ENCODE data around the gene PI16. TPM values are rescaled to one million over a fixed set of nuclear protein-coding genes. Genes with fewer than 3 reads are reported as not detected.

PI16 gene
- polyA plus RNA-seq, 3 donors: 0.45 to 2.5 (median 2.1) TPM

DNA sequence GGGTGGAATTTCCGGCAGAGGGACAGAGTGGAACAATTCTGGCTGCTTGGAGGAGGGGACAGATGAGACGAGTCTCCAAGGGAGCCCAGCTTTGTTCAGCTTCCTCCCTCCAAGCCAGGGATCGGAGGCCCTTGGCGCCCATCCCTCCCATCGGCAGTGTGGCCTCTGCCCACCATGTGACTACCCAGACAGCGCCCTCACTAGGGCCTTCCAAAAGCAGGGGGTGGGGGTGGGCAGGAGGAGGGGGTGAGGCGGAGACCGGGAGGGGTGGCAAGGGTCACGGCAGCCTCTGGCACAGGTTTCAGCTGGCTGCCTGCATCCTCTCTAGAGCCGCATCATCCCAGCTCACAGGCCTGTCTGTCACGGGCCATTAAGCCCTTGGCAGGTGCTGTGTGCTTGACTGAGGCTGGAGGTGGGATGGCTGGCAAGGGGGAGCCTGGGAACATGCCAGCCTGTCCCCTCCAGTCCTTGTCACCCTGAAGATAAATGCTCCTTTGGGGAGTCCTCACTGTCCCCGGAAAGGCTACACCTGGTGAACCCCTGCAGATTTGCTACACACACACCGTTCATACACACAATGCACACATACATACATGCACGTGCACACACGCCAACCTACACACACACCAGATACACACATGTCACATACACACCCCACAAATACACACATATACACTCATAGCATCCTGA lies 44.7 kb downstream of the PI16 start:
- DNase-seq: peak; percentile 90

DNA sequence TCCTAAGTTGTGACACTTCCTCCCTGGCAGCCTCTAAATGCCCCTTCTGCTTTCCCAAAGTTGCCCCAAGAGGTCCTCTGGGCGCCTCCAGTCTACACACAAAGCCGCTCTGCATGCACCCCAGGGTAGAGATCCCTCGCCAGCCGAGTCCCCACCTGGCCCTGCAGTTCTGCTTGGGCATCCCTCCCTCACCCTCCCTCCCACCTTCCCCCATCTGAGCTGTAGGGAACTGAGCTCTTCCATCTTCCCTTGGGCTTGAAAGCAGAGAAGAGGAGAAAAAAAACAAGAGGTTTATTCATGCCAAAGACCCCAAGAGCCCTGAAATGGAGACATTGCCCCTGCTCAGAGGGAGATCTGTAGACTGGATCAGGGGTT lies 45.2 kb downstream of the PI16 start:
- DNase-seq: no peak

GRCh38 chr6:37004044-37004980 lies 49.8 kb downstream of the PI16 start:
- DNase-seq: no peak

- DNase-seq: no peak
These were observed 50.7 kb downstream of the PI16 start, which contains the start of gene FGD2 for GRCh38 chr6:37005061-37005810. FGD2 (plus strand) TSS chr6:37005655; CDS start chr6:37005818, 163 bp downstream.

DNA sequence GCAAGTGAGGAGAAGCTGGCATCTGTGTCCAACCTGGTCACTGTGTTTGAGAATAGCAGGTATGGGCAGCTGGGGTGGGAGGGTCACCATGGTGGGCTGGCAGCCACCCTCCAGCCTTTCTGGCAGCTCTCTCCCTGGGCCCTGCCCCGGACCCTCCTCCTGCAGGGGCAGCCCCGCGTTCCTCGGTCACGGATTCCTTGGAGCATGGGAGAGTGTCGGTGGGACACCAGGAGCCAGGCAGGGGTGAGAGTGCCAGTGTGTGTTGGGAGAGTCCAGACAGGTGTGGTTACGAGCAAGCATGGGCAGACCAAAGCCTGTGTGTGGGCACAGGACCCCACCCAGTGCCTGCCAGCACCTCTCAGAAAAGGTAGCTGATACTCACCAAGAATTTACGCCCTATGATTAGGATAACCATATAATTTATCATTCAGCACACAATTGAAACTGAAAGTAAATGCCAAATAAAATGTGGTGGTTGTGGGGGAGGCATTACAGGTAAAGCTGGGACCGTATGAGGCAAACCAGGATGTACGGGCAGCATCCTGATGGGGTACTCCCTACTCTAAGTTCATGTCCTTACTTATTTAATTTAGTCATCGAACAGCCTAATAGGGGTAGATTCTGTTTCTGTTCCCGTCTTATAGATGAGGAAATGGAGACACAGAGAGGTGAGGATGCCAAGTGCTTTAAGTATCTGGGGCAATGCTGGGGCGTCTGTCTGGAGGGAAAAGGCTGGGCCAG lies 51.5 kb downstream of the PI16 start:
- DNase-seq: no peak

- DNase-seq: no peak
These were observed 52.3 kb downstream of the PI16 start for GRCh38 chr6:37006793-37007339.

GRCh38 chr6:37007340-37008043 lies 53.0 kb downstream of the PI16 start:
- no peak for DNase-seq

GRCh38 chr6:37008484-37009465 lies 54.2 kb downstream of the PI16 start:
- DNase-seq: no peak

DNA sequence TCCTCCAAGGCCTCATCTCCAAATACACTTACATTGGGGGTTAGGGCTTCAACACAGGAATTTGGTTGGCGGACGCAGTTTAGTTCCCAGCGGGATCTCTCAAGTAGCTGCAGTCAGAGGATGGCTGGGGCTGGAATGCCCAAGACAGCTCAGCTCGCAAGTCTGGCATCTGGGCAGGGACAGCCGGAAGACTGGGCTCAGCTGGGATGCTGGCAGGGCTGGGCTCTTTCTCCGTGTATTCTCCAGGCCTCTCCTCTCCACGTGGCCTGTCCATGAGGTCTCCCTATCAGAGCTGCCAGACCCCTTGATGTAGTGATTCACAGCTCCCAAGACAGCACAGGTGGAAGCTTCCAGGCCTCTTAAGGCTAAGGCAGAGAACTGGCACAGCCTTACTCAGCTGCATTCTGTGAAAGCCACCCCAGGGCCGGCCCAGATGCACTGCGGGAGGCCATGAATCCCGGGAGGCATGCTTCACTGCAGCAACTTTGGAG lies 55.9 kb downstream of the PI16 start:
- no peak for DNase-seq

GRCh38 chr6:37011656-37012378 lies 57.3 kb downstream of the PI16 start:
- no peak for DNase-seq

- DNase-seq: no peak
These were observed 59.3 kb downstream of the PI16 start for GRCh38 chr6:37013516-37014491.

Other genes with a start within 250 kb of the PI16 start
- gene CPNE5, start 115.3 kb upstream of the PI16 start, polyA plus RNA-seq (ENCODE audit: insufficient read length in 3 of 3): 10 to 100 TPM; 12.3 to 14.1 (median 12.6) TPM
- 10 to 100 TPM; 45.4 to 57.5 (median 48.4) TPM for gene PPIL1, start 79.9 kb upstream of the PI16 start, polyA plus RNA-seq (ENCODE audit: insufficient read length in 3 of 3)
- gene C6orf89, start 68.8 kb upstream of the PI16 start, polyA plus RNA-seq (ENCODE audit: insufficient read length in 3 of 3): 10 to 100 TPM; 39.8 to 49.7 (median 46.4) TPM
- 100 to 1,000 TPM; 156 to 182 (median 173) TPM for gene MTCH1, start 31.5 kb downstream of the PI16 start, polyA plus RNA-seq (ENCODE audit: insufficient read length in 3 of 3)
- gene FGD2, start 50.9 kb downstream of the PI16 start, polyA plus RNA-seq (ENCODE audit: insufficient read length in 3 of 3): 1 to 10 TPM; 2.1 to 2.8 (median 2.6) TPM
- 10 to 100 TPM; 22.2 to 24.0 (median 23.7) TPM for gene PIM1, start 215.4 kb downstream of the PI16 start, polyA plus RNA-seq (ENCODE audit: insufficient read length in 3 of 3)